Keratinocyte (primary cell): Measurements from ENCODE around the gene AARS2. TPM values are rescaled to one million over a fixed set of nuclear protein-coding genes. Genes with fewer than 3 reads are reported as not detected.
A peak's percentile ranks its signal among the peaks of the same experiment; 100 is the strongest.

Experiments
- DNase-seq: peaks from one replicate; pipeline ENCODE4 v3.0.0-alpha.2; 2011; ENCODE audit warnings: low read depth, missing footprints, low spot score
- FAIRE-seq: peaks from 2 replicates; lab custom pipeline; 2011; peaks lifted over from hg19 to GRCh38; lab: Jason Lieb, UNC
- H2AFZ ChIP-seq: 2 replicates; pipeline ENCODE4 v1.6.0; 2012; ENCODE audit warnings: low read length, control low read depth, inconsistent platforms; ENCODE audit not compliant: control insufficient read depth
- H3K27ac ChIP-seq: 2 replicates; pipeline ENCODE4 v1.5.1; 2011; ENCODE audit warnings: low read length; ENCODE audit not compliant: control insufficient read depth, insufficient read depth
- H3K27me3 ChIP-seq: 3 replicates; pipeline ENCODE4 v1.6.0; 2011; ENCODE audit warnings: low read length; ENCODE audit not compliant: control insufficient read depth, insufficient read depth; ENCODE audit errors: extremely low read depth
- H3K36me3 ChIP-seq, 2 experiments: 2 replicates in 1 of 2; 3 replicates in 1 of 2; pipeline ENCODE4 v1.5.1; 2011; ENCODE audit warnings: low read length in 2 of 2, mild to moderate bottlenecking in 1 of 2; ENCODE audit not compliant: control insufficient read depth in 2 of 2, insufficient read depth in 2 of 2; ENCODE audit errors: extremely low read depth in 1 of 2
- H3K4me1 ChIP-seq: 3 replicates; pipeline ENCODE4 v1.5.1; 2011; ENCODE audit warnings: low read length; ENCODE audit not compliant: control insufficient read depth, insufficient read depth; ENCODE audit errors: extremely low read depth
- H3K4me2 ChIP-seq: 3 replicates; pipeline ENCODE4 v1.6.0; 2011; ENCODE audit warnings: low read depth, low read length; ENCODE audit not compliant: control insufficient read depth, insufficient read depth; ENCODE audit errors: extremely low read depth
- H3K4me3 ChIP-seq, 3 experiments: fragments of 200-600 bp in 1 of 3; sonication (generic) in 1 of 3; 2 replicates in 2 of 3; 3 replicates in 1 of 3; pipeline ENCODE4 v1.5.1; 2011 to 2016; ENCODE audit warnings: low read length in 3 of 3, mild to moderate bottlenecking in 3 of 3, control low read depth in 2 of 3, inconsistent platforms in 1 of 3, low read depth in 1 of 3, mixed read lengths in 1 of 3, mixed run types in 1 of 3, moderate library complexity in 1 of 3; ENCODE audit not compliant: control insufficient read depth in 2 of 3, insufficient read depth in 2 of 3; ENCODE audit errors: extremely low read depth in 1 of 3
- H3K79me2 ChIP-seq: 2 replicates; pipeline ENCODE4 v1.6.0; 2012; ENCODE audit warnings: low read length; ENCODE audit not compliant: control insufficient read depth, insufficient read depth
- H3K9ac ChIP-seq: 3 replicates; pipeline ENCODE4 v1.6.0; 2011; ENCODE audit warnings: low read length; ENCODE audit not compliant: control insufficient read depth, insufficient read depth; ENCODE audit errors: extremely low read depth
- H3K9me1 ChIP-seq: 3 replicates; pipeline ENCODE4 v1.6.0; 2011; ENCODE audit warnings: low read length; ENCODE audit not compliant: control insufficient read depth, insufficient read depth; ENCODE audit errors: extremely low read depth
- H3K9me3 ChIP-seq: 2 replicates; pipeline ENCODE4 v1.5.1; 2012; ENCODE audit warnings: low read depth, low read length; ENCODE audit not compliant: control insufficient read depth
- H4K20me1 ChIP-seq: 3 replicates; pipeline ENCODE4 v1.6.0; 2011; ENCODE audit warnings: low read length; ENCODE audit not compliant: control insufficient read depth, insufficient read depth; ENCODE audit errors: extremely low read depth
- EZH2 ChIP-seq: IDR thresholded peaks from one replicate; pipeline ENCODE4 v1.6.1; 2012; ENCODE audit warnings: inconsistent platforms, mild to moderate bottlenecking, low read length, moderate library complexity
- dilution Hi-C: fragments of 300-500 bp; cut with MboI; formaldehyde crosslinking; loops from one replicate; pipeline ENCODE4 v1.7.0; 2020; ENCODE audit warnings: low sequenced_read_pairs; ENCODE audit not compliant: extremely low pct_ligation_motif_present
- polyA plus RNA-seq, 5 experiments: library from polyadenylated mRNA; depleted of rRNA in 3 of 5; stranded (reverse) in 3 of 5; stranded (forward) in 1 of 5; unstranded in 1 of 5; fragments of >200 nt; gene quantifications; 1 replicate in 1 of 5; 2 replicates in 3 of 5; 3 replicates in 1 of 5; pipeline versions ENCODE4 v1.2.1 to v1.2.3, GENCODE V29; 2011 to 2012; ENCODE audit warnings: missing spikeins in 2 of 5, low read depth in 1 of 5, low replicate concordance in 1 of 5
- TF ChIP-seq, protein P1 (sequence below), 3 experiments: IDR thresholded peaks in 1 of 3; conservative IDR thresholded peaks in 1 of 3; optimal IDR thresholded peaks in 1 of 3; 2 replicates in 2 of 3; 3 replicates in 1 of 3; pipeline versions ENCODE3 to v1.5.1; 2011; ENCODE audit warnings: low read length in 3 of 3, mild to moderate bottlenecking in 3 of 3, moderate library complexity in 2 of 3, control low read depth in 1 of 3, inconsistent platforms in 1 of 3; ENCODE audit not compliant: insufficient read depth in 2 of 3; ENCODE audit errors: extremely low read depth in 1 of 3

The AARS2 gene
- polyA plus RNA-seq, 1 donor (not counting 4 experiments of a cell fraction or from before 2014, with no cell fraction given) = 5.8 TPM

DNA sequence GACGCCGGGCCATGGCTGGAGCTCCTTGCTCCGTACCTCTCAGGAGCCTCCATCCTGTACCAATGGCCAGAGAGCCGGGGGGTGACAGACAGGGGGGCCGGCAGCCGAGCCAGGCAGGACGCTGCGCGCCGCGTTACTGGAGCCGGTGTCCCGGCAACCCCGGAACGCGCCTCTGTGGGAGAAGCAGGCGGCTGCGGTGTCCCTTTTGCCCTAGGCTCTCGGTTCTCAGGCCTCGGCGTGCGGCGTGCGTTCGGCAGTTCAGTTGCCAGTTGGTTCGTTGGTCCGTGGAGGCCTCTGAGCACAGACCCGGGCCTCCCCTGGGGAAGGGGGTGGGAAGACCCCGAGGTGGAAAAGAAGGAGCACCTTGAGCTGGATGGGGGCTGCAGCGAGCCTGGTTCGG lies 29.3 kb upstream of the AARS2 start, which contains the start of gene SPATS1:
SPATS1 (plus strand) TSS at position 162 of the 400 bp plus-strand sequence. CDS start 446 bp downstream, outside the sequence.
- Histone ChIP-seq H3K36me3 (no peaks in the 10 kb centered on the region), H3K4me2 (peak within 1 kb of the TSS; percentile 19), H4K20me1 (no peaks in the 10 kb centered on the region), H3K4me3 (no peak within 1 kb of the TSS), H3K27ac (no peak within 1 kb of the TSS), H3K9ac (no peak within 1 kb of the TSS), H2AFZ (no peak within 1 kb of the TSS), H3K79me2 (no peaks in the 10 kb centered on the region), H3K9me3 (no peaks in the 10 kb centered on the region), H3K27me3 (peaks cover 39% of the 10 kb centered on the region), H3K9me1 (no peaks in the 10 kb centered on the region), H3K4me1 (no peaks in the 10 kb centered on the region)
- peak; percentile 77 for TF ChIP-seq EZH2
- TF ChIP-seq, protein P1, sequence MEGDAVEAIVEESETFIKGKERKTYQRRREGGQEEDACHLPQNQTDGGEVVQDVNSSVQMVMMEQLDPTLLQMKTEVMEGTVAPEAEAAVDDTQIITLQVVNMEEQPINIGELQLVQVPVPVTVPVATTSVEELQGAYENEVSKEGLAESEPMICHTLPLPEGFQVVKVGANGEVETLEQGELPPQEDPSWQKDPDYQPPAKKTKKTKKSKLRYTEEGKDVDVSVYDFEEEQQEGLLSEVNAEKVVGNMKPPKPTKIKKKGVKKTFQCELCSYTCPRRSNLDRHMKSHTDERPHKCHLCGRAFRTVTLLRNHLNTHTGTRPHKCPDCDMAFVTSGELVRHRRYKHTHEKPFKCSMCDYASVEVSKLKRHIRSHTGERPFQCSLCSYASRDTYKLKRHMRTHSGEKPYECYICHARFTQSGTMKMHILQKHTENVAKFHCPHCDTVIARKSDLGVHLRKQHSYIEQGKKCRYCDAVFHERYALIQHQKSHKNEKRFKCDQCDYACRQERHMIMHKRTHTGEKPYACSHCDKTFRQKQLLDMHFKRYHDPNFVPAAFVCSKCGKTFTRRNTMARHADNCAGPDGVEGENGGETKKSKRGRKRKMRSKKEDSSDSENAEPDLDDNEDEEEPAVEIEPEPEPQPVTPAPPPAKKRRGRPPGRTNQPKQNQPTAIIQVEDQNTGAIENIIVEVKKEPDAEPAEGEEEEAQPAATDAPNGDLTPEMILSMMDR (optimal IDR thresholded peaks at IDR 0.05 in 1 of 3, IDR thresholded peaks at IDR 0.05 in 1 of 3, conservative IDR thresholded peaks at IDR 0.05 in 1 of 3; ENCODE audit: extremely low read depth in 1 of 3, insufficient read depth in 2 of 3, low read length in 3 of 3) = no peak
- FAIRE-seq (no peak), DNase-seq (no peak)
- dilution Hi-C loops = no loop called here

DNA sequence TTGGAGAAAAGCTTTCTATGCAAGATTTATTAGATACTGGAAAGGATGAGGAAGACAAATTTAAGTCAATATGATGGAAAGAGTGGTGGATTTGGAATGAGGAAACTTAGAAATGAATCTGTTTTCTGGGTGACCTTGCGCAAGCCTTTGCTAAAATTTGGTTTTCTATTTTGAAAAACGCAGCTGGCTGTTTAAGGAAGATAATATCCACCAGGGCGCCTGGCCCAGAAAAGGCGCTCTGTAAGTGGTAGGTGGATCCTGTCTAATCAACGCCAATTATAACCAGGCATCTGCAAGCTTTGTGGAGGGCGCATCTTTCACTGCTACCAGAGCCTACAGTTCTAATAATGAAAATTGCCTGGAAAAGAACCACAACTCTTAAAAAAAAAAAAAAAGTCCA lies 28.9 kb upstream of the AARS2 start:
- Histone ChIP-seq H3K27me3 (peaks cover 42% of the 10 kb centered on the region), H3K9ac (no peak overlapping the region), H4K20me1 (no peaks in the 10 kb centered on the region), H3K36me3 (no peaks in the 10 kb centered on the region), H3K9me3 (no peaks in the 10 kb centered on the region), H3K4me2 (no peak overlapping the region), H3K79me2 (no peaks in the 10 kb centered on the region), H2AFZ (no peak overlapping the region), H3K9me1 (no peaks in the 10 kb centered on the region), H3K4me1 (no peaks in the 10 kb centered on the region), H3K27ac (no peak overlapping the region), H3K4me3 (no peak overlapping the region)
- dilution Hi-C loops = no loop called here
- DNase-seq = no peak
- TF ChIP-seq, protein P1 (optimal IDR thresholded peaks at IDR 0.05 in 1 of 3, IDR thresholded peaks at IDR 0.05 in 1 of 3, conservative IDR thresholded peaks at IDR 0.05 in 1 of 3; ENCODE audit: extremely low read depth in 1 of 3, insufficient read depth in 2 of 3, low read length in 3 of 3) = no peak
- FAIRE-seq = no peak
